IPS-18a (cell line): Measurements from ENCODE around the gene NANOS3.
A peak's percentile ranks its signal among the peaks of the same experiment; 100 is the strongest.

Experiments
- H3K27ac ChIP-seq: one replicate; pipeline ENCODE4 v1.5.1; 2013; ENCODE audit warnings: low read length
- H3K27me3 ChIP-seq: one replicate; pipeline ENCODE4 v1.6.1; 2013; ENCODE audit warnings: mild to moderate bottlenecking, low read length; ENCODE audit not compliant: control insufficient read depth, insufficient read depth
- H3K36me3 ChIP-seq: one replicate; pipeline ENCODE4 v1.6.1; 2013; ENCODE audit warnings: low read depth, low read length; ENCODE audit not compliant: control insufficient read depth
- H3K4me1 ChIP-seq: one replicate; pipeline ENCODE4 v1.6.1; 2013; ENCODE audit warnings: low read depth, low read length; ENCODE audit not compliant: control insufficient read depth
- H3K4me3 ChIP-seq: one replicate; pipeline ENCODE4 v1.5.1; 2013; ENCODE audit warnings: low read length
- H3K9ac ChIP-seq: one replicate; pipeline ENCODE4 v1.6.1; 2013; ENCODE audit warnings: mild to moderate bottlenecking, low read length, moderate library complexity
- H3K9me3 ChIP-seq: one replicate; pipeline ENCODE4 v1.6.1; 2013; ENCODE audit warnings: low read depth, low read length; ENCODE audit not compliant: control insufficient read depth

Gene NANOS3

GRCh38 chr19:13861392-13861713 is 15.6 kb upstream of the NANOS3 start:
- no peaks in the 10 kb centered on the region for H3K4me1 ChIP-seq
- H3K9ac ChIP-seq: no peak overlapping the region
- no peak overlapping the region for H3K4me3 ChIP-seq
- H3K9me3 ChIP-seq: no peaks in the 10 kb centered on the region
- H3K27me3 ChIP-seq: peaks cover 39% of the 10 kb centered on the region
- no peaks in the 10 kb centered on the region for H3K36me3 ChIP-seq
- H3K27ac ChIP-seq: no peak overlapping the region

GRCh38 chr19:13861714-13862531 is 15.0 kb upstream of the NANOS3 start:
- Histone ChIP-seq H3K4me3 (peak overlapping the region; percentile 68), H3K27ac (no peak overlapping the region), H3K9ac (no peak overlapping the region)

GRCh38 chr19:13864046-13864666 is 12.8 kb upstream of the NANOS3 start:
- Histone ChIP-seq H3K36me3 (no peaks in the 10 kb centered on the region), H3K9me3 (no peaks in the 10 kb centered on the region), H3K27ac (no peak overlapping the region), H3K9ac (no peak overlapping the region), H3K4me3 (no peak overlapping the region), H3K27me3 (peaks cover 67% of the 10 kb centered on the region), H3K4me1 (no peaks in the 10 kb centered on the region)

More at GRCh38 chr19:13861714-13862531, 15.0 kb upstream of the NANOS3 start:
- Histone ChIP-seq H3K27me3 (peaks cover 45% of the 10 kb centered on the region), H3K9me3 (no peaks in the 10 kb centered on the region), H3K36me3 (no peaks in the 10 kb centered on the region), H3K4me1 (no peaks in the 10 kb centered on the region)

GRCh38 chr19:13864667-13865570 is 12.0 kb upstream of the NANOS3 start:
- H3K4me1 ChIP-seq: no peaks in the 10 kb centered on the region
- no peaks in the 10 kb centered on the region for H3K36me3 ChIP-seq
- H3K9me3 ChIP-seq: no peaks in the 10 kb centered on the region
- no peak overlapping the region for H3K9ac ChIP-seq
- H3K27me3 ChIP-seq: peaks cover 75% of the 10 kb centered on the region
- no peak overlapping the region for H3K4me3 ChIP-seq
- H3K27ac ChIP-seq: no peak overlapping the region

GRCh38 chr19:13865571-13866462 is 11.1 kb upstream of the NANOS3 start:
- no peaks in the 10 kb centered on the region for H3K4me1 ChIP-seq
- no peak overlapping the region for H3K9ac ChIP-seq
- H3K27ac ChIP-seq: no peak overlapping the region
- no peaks in the 10 kb centered on the region for H3K9me3 ChIP-seq
- H3K4me3 ChIP-seq: peak overlapping the region; percentile 33
- H3K27me3 ChIP-seq: peaks cover 84% of the 10 kb centered on the region
- no peaks in the 10 kb centered on the region for H3K36me3 ChIP-seq

- H3K27me3 ChIP-seq: peaks cover 88% of the 10 kb centered on the region
- H3K27ac ChIP-seq: no peak overlapping the region
- no peaks in the 10 kb centered on the region for H3K36me3 ChIP-seq
- no peak overlapping the region for H3K9ac ChIP-seq
- H3K4me1 ChIP-seq: no peaks in the 10 kb centered on the region
- peak overlapping the region; percentile 33 for H3K4me3 ChIP-seq
- no peaks in the 10 kb centered on the region for H3K9me3 ChIP-seq
Observed at GRCh38 chr19:13866463-13867046, 10.4 kb upstream of the NANOS3 start.

- Histone ChIP-seq H3K27ac (no peak overlapping the region), H3K27me3 (peaks cover 96% of the 10 kb centered on the region), H3K9me3 (no peaks in the 10 kb centered on the region), H3K36me3 (no peaks in the 10 kb centered on the region), H3K4me1 (no peaks in the 10 kb centered on the region), H3K9ac (no peak overlapping the region), H3K4me3 (no peak overlapping the region)
Observed at GRCh38 chr19:13868663-13869062, 8.3 kb upstream of the NANOS3 start.

- Histone ChIP-seq H3K4me3 (no peak overlapping the region), H3K27ac (no peak overlapping the region), H3K9me3 (no peaks in the 10 kb centered on the region), H3K9ac (no peak overlapping the region), H3K4me1 (no peaks in the 10 kb centered on the region), H3K27me3 (peaks cover 96% of the 10 kb centered on the region), H3K36me3 (no peaks in the 10 kb centered on the region)
Observed at GRCh38 chr19:13869281-13869680, 7.7 kb upstream of the NANOS3 start.

- no peaks in the 10 kb centered on the region for H3K9me3 ChIP-seq
- H3K27me3 ChIP-seq: peaks cover 100% of the 10 kb centered on the region
- H3K4me3 ChIP-seq: no peak overlapping the region
- H3K9ac ChIP-seq: no peak overlapping the region
- H3K36me3 ChIP-seq: no peaks in the 10 kb centered on the region
- no peak overlapping the region for H3K27ac ChIP-seq
- H3K4me1 ChIP-seq: no peaks in the 10 kb centered on the region
Observed at GRCh38 chr19:13870873-13871272, 6.1 kb upstream of the NANOS3 start.

- H3K27ac ChIP-seq: no peak overlapping the region
- no peaks in the 10 kb centered on the region for H3K36me3 ChIP-seq
- no peaks in the 10 kb centered on the region for H3K9me3 ChIP-seq
- H3K9ac ChIP-seq: no peak overlapping the region
- H3K4me1 ChIP-seq: no peaks in the 10 kb centered on the region
- H3K27me3 ChIP-seq: peaks cover 100% of the 10 kb centered on the region
- H3K4me3 ChIP-seq: peak overlapping the region; percentile 17
Observed at GRCh38 chr19:13872339-13872694, 4.6 kb upstream of the NANOS3 start.
